Measurements from ENCODE around the gene OAF. TPM values are rescaled to one million over a fixed set of nuclear protein-coding genes. Genes with fewer than 3 reads are reported as not detected.

OAF gene
- total and polyA plus RNA-seq, 2 of the 8 experiments (the other 6 are each of a cell fraction or from before 2014, with no cell fraction given), result 1.3 to 1.5 TPM

DNA sequence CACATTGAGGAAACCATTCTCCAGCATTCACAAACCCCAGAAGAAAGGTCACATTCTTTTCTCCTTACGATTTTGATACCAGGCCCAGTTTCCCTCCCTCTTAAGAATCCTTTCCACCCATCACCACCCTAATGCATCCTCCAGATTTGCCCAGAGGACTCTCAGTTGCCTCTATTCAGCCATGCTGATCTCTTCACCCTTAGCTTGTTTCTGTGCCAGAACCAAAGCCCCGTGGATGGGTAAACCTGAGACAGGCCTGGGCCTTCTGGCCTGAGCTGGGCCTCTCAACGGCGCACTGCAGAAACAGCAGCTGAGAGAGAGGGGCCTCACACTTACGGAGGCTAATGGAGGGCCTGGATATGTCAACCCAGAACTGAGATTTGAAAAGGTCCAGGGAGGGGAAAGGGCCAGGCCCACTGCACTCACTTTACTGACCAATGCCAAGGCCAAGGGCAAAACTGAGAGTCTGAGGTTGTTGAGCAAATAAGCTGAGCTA is 32.2 kb upstream of the OAF start:
- CTCF ChIA-PET (ENCODE audit: partially characterized antibody), result interaction anchor here (1.0 to 7.8 kb wide), 12 partner anchors 8 to 711 kb away, joined by 3 to 198 read pairs (median 10); partner anchors contain the start of gene OAF

More for the DNA sequence above, 32.2 kb upstream of the OAF start:
- Histone ChIP-seq H3K4me1 (replicated peaks in 1 of 4; ENCODE audit: control insufficient read depth in 3 of 4, insufficient read depth in 4 of 4, low read length in 3 of 4) (peaks cover 0 to 9% (median 4%) of the 10 kb centered on the region in 4 experiments; a peak in 3 of 7 replicates), H3K23me2 (ENCODE audit: low read depth, low read length) (no peaks in the 10 kb centered on the region; the same call in 1 of the 2 replicates), H2BK12ac (ENCODE audit: low read depth, low read length) (no peak overlapping the region), H3K14ac (ENCODE audit: insufficient read length) (no peak overlapping the region), H4K20me1 (replicated peaks in 1 of 2; ENCODE audit: control insufficient read depth in 1 of 2, insufficient read depth in 2 of 2, low read length in 2 of 2) (no peaks in the 10 kb centered on the region), H3K4ac (replicated peaks; ENCODE audit: insufficient read length, low read depth, low read length) (no peak overlapping the region), H3K79me2 (ENCODE audit: control insufficient read depth in 1 of 2, insufficient read depth in 2 of 2, low read length in 2 of 2) (no peaks in the 10 kb centered on the region), H2AFZ (ENCODE audit: low read length) (no peak overlapping the region), H2BK15ac (ENCODE audit: low read length) (no peak overlapping the region), H2BK20ac (ENCODE audit: low read length) (no peak overlapping the region), H2BK120ac (replicated peaks; ENCODE audit: low read depth, low read length) (no peak overlapping the region), H3K56ac (replicated peaks; ENCODE audit: insufficient read length, low read depth, low read length) (no peak overlapping the region), H4K8ac (ENCODE audit: extremely low read depth, insufficient read depth, low read length) (no peak overlapping the region), H3K4me3 (ENCODE audit: extremely low read depth in 1 of 4, insufficient read depth in 2 of 4, low read depth in 3 of 4, low read length in 4 of 4) (no peak overlapping the region), H3K9me3 (ENCODE audit: insufficient read depth in 2 of 2, low read depth in 1 of 2, low read length in 1 of 2) (no peaks in the 10 kb centered on the region), H3K9ac (replicated peaks in 1 of 4; ENCODE audit: extremely low read depth in 1 of 4, low read depth in 3 of 4, low read length in 3 of 4) (no peak overlapping the region), H3K27me3 (replicated peaks in 1 of 4; ENCODE audit: control insufficient read depth in 3 of 4, extremely low read depth in 1 of 4, insufficient read depth in 3 of 4, low read length in 3 of 4) (peaks cover 0 to 38% (median 23%) of the 10 kb centered on the region in 4 experiments; a peak in 4 of 7 replicates), H3K18ac (ENCODE audit: extremely low read depth, low read length) (no peak overlapping the region), H4K5ac (ENCODE audit: insufficient read length, low read depth, low read length) (no peak overlapping the region), H3K4me2 (ENCODE audit: insufficient read depth in 1 of 2, low read depth in 2 of 2, low read length in 2 of 2) (no peak overlapping the region), H3K23ac (ENCODE audit: insufficient read length) (no peak overlapping the region), H3K27ac (ENCODE audit: low read depth, low read length) (no peak overlapping the region), H2AK5ac (ENCODE audit: low read depth, low read length) (no peak overlapping the region), H4K91ac (replicated peaks; ENCODE audit: insufficient read length, low read length) (no peak overlapping the region), H3K79me1 (ENCODE audit: low read depth, low read length) (no peaks in the 10 kb centered on the region), H3K36me3 (ENCODE audit: control insufficient read depth in 2 of 4, insufficient read depth in 4 of 4, low read length in 3 of 4) (no peaks in the 10 kb centered on the region), H2BK5ac (ENCODE audit: low read depth, low read length) (no peak overlapping the region)
- WGBS, 2 experiments (ENCODE audit: extremely low coverage in 1 of 2, insufficient coverage in 1 of 2, insufficient read length in 1 of 2, insufficient replicate concordance in 2 of 2, low coverage in 1 of 2, low lambda C conversion rate in 2 of 2, missing lambda C conversion rate in 1 of 2), result 92% methylated on average over 4 of the region's 5 CpGs; no CpG with 5 or more reads in 1 of the 2 experiments
- no peak for FAIRE-seq
- POLR2A ChIA-PET (ENCODE audit: partially characterized antibody), result no interaction called here
- no peak for DNase-seq (ENCODE audit: low read depth in 1 of 2, low spot score in 2 of 2)
- TF ChIP-seq CHD2 (IDR thresholded peaks at IDR 0.05; ENCODE audit: low read length) (no peak), SIX5 (IDR thresholded peaks at IDR 0.05; ENCODE audit: low read depth, low read length) (no peak), CREB1 (IDR thresholded peaks at IDR 0.05) (no peak), JUN (IDR thresholded peaks at IDR 0.05; ENCODE audit: low read depth, low read length) (no peak)

Data from H1 (cell line).